Cortex of kidney (tissue), 1 donor: ENCODE data around the gene CBX6.

ENCODE experiments used
- DNase-seq: peaks from one replicate; lab custom pipeline; 2025; lab: John Stamatoyannopoulos, UW

The CBX6 gene

DNA sequence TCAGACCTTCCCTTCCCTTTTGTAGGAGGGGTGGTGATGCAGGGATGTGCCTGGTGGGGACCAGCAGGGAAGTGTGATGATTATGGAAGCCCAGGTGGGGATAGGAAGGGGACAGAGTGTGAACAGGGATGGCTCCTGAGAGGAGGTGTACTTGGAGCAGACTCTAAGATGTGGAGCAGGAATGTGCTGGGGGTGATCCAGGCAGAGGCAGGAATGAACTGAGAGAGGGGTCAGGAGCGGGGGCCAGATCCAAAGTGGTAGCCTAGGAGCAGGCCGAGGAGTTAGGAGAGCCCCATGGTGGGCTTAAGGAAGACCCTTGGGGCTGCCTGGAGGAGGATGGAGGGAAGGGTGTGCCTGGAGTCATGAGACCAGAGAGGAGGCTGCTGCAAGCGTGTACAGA, 31.9 kb downstream of the CBX6 start:
- no peak for DNase-seq

DNA sequence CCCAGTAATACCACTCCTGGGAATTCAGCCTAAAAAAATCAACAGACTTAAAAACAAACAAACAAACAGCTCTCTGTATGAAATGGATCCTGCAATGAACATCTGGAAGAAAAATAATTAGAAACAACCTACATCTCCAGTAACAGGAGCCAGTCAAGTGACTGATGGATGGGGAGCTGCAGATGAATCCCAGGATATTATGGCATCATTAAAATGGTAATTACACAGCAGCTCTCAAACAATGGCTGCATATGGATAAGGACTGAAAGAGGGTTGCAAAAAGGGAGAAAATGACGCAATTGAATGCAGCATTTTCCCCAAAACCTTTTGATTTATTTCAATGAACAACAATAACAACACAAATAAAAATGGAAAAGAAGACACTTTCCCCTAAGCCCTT, 32.3 kb downstream of the CBX6 start:
- DNase-seq, result no peak

DNA sequence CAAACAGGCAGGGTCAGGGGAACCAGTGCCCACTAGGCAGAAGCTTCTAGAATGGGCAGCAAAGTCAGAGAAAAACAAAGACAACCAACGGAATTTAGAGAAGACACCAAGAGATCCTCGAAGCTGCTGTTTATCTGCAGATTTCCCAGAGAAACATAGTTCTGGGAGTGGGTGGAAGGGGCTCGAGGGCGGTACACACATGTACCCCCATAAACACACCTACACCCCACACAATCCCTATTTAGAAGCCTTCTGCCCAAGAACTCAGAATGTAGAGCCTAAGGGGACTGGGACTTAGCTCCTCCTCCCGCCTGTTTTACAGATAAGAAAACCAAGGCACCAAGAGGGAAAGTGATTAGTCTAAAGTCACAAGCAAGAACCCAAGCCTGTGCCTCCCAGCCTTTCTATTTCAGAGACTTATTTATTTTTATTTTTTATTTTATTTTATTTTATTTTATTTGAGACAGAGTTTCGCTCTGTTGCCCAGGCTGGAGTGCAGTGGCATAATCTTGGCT, 34.5 kb downstream of the CBX6 start:
- DNase-seq, result no peak

DNA sequence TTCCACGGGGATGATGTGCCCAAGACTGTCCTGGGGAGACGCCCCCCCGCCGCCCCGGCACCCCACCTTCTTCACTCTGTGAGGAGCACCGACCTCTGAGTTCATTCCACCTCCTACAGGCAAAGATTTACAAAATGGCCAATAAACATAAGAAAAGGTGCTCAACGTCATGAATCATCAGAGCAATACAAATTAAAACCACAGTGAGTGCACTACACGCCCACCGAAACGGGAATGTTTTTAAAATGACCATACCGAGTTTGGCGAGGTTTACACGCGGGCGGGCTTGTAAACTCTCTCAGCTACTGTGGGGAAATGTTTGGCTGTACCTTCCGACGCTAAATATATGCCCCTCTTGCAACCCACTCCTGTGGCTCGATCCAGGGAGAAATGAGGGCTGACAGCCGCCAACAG, 36.1 kb downstream of the CBX6 start:
- no peak for DNase-seq

DNA sequence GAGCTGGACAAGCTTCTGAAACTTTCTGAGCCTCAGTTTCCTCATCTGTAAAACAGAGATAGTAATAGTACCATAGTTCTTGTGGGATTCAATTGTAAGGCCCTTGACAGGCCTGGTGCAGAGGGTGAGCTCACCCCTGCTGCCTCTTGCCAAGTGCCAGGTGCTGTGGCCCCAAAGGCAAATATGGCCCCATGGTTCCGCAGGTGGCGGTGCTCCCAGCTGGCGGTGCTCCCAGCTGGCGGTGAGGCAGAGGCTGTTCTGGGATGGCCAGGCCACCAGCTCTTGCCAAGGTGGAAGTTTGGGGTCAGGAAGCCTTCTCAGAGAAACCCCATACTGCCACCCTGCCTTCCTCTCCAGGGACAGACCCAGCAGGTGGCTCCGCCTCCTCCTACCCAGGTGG, 37.0 kb downstream of the CBX6 start:
- DNase-seq, result no peak

DNA sequence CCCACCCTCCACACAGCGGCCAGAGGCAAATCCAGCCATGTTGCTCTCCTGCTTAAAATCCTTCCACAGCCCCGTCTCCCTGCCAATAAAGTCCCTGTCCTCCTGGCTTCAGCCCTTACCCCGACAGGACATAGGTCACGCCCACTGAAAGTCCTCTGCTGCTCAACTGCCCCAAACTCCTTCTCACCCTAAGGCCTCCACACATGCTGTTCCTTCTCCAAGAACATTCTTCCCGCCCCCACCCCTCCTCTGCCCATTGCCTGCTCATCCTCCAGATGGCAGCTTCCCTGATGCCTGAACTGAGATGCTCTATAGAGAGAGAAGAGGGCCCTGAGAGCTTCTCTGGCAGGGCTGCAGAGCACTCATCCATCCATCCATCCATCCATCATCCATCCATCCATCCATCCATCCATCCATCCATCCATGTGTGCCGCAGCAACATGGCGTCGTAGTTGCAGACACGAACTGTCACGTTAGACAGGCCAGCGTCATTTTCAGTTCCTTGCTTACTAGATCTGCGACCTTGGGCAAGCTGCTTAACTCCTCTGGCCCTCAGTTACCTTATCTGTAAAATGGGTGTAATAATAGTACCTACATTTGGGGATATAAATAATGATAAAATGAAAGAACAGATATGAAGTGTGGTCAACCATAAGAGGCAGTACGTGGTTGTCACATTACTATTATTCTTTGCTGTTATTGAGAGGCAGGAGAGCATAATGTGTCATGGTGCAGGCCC, 37.6 kb downstream of the CBX6 start:
- DNase-seq, result no peak

DNA sequence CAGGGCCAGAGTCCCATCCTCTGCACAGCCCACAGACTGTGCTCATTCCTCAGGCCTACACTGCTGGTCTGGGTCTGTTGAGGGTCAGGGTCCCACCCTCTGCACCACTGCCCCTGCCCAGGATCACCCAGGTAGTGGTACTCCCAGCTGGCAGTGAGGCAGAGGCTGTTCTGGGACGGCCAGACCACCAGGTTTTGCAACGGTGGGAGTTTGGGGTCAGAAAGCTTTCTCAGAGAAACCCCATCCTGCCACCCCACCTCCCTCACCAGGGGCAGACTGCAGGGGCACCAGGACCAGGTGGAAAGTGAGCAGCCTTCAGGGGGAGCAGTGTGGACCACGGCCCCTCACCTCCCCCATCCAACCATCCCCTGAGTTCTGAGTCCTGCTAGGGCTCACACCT, 39.0 kb downstream of the CBX6 start:
- DNase-seq, result no peak

DNA sequence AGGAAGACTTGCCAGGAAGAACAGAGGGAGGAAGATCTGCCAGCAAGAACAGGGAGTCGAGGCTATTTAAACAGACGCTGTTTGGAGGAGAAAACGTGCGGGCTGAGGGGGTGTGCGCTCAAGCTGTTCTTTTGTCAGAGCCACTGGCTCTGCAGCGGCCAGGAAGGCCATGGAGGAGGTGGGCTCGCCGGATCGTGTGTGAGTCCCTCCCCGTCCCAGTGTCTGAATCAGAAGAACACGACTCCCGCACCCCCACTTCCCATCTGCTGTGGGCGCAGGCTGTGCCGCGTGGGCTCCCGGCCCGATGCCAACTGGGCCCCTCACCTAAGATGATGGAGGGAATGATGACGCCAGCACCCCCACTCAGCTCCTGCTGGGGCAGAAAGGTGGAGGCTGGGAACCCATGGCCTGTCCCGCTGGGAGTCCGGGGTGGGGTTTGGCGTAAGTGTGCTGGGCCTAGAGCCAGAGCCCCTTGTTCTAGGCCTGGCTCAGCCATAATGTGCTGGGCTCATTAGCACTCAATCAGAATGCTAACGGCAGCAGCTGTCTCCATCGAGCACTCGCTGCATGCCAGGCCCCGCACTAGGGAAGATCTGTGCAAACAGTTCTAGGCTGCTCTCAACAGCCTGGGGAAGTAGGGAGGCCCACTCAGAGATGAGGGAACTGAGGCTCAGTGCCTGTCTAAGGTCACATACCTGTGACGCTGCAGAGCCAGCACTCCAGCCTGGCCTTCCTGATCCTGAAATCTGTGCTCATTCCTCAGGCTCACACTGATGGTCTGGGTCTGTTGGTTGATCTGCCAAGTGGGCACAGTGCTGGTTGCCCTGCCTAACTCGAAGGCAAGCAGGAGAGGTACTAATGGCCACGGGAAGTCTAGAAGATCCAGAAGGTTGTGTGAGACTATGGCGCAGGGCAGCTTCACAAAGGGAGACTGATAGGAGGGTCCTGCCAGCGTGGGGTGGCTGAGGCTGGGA, 39.7 kb downstream of the CBX6 start:
- DNase-seq, result no peak

DNA sequence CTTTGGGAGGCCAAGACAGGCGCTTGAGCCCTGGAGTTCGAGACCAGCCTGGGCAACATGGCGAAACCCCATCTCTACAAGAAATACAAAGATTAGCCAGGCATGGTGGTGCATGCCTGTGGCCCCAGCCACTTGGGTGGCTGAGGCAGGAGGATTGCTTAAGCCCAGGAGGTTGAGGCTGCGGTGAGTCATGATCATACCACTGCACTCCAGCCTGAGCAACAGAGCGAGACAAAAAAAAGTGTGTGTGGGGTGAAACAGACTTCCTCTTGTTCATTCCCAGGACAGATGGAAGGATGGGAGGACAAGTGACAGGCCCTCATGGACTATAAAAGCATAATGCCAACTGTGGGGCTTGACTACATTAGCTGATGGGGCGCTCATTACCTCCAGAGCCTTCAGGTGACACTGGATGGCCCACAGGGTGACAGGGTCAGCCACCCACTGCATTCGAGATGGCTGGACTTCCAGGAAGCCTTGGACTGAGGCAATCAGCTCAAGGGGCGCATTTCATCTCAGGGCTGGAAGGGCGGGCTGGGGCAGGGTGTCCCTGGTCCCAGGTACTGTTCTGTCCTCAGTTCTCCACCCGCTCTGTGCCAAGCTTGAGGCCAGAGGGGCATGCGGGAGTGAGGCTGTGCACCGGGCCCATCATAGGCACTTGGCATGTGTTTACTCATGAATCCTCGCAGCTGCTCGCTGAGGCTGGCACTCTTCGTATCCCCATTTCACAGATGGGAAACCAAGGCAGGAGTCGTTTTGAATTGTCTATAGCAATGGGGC, 40.7 kb downstream of the CBX6 start:
- no peak for DNase-seq

DNA sequence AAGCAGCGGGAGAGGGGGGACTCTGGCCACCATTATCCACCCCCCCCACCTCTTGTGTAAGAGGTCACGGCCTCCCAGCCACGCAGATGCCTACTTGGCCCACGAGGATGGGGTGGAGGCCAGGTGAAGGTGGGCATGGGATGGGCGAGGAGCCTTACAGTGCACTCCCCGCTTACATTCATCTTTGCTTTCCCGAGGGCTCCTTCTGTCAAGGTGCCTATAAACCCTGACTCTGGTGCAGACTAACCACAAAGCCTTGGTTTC, 41.2 kb downstream of the CBX6 start:
- DNase-seq, result no peak

DNA sequence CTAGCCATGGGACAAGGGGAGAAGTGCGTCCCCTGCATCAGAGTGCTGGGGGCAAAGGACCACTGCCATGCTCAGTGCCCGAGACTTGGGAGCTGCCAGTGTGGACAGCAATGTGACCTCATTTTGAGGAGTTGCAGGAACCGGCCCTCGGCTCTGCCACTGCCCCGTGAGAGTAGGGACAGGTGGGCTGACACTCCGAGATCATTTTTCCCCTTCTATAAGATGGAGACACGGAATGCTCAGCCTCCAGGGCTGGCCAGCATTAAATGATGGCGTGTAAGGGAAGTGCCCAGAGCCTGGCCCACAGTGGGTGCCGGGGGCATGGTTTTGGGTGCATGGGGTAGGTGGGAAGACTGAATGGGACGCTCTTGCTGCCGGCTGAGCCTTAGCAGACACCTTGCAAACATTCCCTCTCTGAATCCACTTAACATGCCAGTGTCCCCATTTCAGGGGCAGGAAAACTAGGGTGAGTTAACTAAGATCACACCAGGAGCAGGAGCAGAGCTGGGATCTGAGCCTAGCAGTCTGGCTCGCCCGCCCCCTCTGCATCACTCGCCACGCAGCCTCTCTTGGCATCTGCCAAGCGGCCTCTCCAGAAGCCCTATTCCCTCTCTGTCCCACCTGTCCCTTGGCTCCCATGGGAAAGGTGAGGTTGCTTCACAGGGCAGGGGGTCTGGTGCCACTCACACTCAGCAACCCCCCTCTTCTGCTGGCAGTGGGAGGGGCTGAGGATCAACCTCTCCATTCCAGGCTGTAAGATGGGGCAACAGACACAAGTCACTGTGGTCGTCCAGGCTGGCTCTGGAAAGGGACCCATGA, 41.8 kb downstream of the CBX6 start:
- DNase-seq, result no peak

DNA sequence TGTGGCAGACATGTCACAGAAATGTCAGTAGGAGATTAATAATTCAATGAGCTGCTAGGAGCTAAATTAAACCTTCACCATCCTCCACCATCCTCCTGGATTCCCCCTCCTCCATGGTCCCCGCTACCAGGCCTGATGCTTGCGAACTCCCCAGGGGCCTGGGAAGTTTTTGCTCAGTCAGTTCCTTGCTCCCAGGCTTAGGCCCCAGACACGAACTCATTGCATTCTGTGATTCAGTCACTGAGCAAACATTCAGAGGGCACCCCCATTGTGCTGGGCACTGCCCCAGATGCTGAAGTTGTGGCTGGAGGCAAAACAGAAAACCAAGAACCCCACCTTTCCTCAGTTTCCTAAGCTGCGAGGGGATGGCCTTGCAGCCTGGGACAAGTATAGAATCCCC, 42.5 kb downstream of the CBX6 start:
- no peak for DNase-seq

DNA sequence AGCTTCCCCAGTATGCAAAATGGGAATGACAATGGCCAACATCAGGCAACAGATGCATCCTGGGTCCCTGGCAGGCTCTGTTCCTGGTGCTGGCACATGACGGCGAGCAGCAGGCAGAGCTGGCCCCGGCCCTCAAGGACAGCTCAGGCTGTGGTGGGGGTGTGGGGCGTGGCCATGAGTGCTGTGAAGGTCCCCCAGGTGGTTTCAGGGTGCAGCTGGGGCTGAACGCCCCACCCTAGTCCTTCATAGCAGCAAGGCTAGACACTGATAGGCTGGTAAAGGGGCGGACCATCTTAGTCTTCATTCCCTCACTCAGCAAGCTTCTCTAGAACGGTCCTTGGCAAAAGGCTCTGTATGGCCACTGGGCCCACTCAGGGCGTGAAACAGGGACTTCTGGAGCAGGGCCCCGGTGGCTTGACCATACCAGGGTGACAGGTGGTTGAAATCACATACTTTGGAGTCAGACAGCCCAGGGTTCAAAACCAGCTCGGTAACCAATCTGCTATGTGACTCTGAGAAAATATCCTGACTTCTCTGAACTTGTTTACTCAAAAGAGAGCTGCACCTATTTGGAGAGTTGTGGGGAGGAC, 43.3 kb downstream of the CBX6 start:
- DNase-seq, result no peak

DNA sequence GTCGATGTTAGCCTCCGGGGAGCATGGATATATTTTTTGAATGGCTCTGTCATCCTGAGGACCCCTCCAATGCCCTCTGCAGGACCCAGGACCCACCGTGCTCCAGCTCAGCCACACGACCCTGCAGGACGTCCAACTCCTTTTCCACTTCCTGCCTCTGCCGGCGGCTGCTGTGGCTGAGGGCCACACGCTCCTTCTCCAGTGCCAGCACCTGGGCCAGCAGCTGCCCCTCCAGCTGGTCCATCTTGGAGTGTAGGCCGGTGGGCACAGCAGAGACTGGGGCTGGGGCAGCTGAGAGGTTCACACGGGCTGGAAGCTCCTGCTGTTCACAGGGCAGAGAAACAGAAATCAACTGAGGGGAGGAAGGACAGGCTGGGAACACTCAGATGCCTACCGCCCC, 43.8 kb downstream of the CBX6 start:
- DNase-seq, result no peak

DNA sequence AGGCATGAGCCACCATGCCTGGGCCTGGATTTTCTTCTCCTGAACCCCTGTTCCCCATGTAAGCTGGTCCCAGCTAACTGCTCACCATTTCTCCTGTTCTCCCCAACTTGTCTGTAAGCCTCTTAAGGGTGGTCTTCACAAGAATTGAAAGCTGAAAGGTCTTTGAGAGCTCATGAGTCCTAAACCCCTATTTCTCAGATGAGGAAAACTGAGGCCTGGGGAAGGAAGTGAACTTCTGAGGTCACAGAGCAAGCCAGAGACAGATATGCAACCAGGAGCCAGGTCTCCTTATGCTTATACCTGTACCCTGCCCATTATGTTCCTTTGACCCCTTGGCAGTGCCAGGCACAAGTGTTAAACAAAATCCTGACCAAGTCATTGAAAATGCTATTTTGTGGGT, 44.5 kb downstream of the CBX6 start:
- DNase-seq, result no peak

DNA sequence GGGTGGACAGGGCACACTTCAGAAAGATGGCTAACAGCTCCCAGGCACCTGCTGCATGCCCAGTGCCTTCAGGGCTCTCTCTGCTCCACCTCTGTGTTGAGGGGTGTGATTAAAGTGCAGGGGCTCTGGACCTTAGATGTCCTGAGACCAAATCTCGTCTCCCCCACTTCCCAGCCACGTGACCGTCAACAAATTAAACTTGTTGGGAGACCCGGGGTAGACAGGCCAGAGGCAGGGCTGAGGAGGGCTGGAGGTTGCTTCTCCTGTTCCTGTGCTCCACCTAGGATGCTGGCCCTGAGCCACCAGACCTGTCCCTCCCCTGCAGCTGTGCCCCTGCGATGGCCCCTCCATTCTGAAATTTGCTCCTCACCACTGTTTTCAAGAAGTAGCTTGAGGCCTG, 45.2 kb downstream of the CBX6 start:
- no peak for DNase-seq

DNA sequence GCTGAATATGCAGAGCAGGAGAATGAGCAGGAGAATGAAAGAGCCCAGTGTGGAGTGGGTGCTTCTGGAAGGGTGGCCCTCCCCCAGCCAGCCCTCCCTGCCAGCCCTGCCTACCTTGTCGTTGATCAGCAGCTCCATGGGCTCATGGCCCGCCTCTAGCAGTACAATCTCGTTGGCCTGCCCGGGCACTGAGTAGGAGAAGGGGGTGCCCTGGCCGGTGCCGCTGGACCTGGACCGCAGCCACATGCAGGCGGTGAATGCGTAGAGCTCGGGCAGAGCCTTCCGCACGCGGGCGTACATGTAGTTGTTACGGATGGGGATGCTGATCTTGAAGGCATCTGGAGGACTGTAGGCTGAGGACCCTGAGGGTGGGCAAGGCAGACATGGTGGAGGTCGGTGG, 45.6 kb downstream of the CBX6 start:
- no peak for DNase-seq

DNA sequence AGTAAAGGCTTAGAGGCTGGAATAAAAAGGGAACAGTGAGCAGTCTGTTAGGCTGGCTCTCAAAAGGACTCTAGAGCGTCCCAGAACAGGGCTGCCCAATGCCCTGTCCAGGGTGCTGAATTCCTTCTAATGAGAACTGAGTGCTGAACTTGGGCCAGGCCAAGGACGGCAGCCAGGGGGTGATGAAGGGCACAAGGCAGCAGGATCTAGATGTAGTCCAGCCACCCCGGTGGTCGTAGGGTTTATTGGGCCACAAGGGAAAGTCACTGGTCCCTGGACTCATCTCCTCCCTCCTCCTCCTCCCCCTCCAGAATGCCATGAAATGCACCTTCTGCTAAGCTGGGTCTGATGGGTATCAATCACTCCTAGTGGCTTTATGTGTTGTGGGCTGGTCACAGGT, 47.4 kb downstream of the CBX6 start:
- DNase-seq, result no peak

DNA sequence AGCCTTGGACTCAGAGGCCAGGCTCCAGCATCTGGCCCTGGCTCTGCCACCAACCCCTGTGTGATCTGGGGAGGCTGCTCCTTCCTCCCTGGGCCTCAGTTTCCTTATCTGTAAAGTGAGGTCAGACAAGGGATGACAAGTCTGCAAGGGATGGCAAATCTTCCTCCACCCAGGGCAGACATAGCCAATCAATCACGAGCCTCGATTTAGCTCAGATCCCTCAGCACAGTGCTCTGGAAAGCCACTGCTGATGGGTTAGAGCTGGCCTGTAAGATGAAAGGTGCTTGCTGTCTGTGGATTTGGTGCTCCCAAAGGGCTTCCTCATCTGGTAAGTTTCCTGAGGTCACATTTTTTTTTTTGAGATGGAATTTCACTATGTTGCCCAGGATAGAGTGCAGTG, 48.4 kb downstream of the CBX6 start:
- DNase-seq, result no peak

DNA sequence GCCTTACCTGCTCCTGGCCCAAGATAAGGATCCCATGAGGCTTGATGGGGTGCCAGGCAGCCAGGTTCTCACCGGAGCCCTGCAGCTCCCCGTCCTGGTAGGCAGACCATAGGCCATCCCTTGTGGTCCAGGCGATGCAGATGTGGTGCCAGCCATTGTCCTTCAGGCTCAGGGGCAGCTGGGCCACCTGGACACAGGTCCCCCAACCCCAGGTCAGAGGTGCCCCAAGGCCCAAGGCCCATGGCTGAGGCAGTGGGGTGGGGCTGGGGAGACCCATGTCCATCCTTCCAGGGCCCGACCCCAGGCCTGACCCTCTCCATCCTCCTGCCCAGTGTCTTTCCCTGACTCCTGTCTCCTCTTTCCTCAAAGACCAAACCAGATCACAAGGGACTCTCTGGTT, 48.9 kb downstream of the CBX6 start:
- no peak for DNase-seq

DNA sequence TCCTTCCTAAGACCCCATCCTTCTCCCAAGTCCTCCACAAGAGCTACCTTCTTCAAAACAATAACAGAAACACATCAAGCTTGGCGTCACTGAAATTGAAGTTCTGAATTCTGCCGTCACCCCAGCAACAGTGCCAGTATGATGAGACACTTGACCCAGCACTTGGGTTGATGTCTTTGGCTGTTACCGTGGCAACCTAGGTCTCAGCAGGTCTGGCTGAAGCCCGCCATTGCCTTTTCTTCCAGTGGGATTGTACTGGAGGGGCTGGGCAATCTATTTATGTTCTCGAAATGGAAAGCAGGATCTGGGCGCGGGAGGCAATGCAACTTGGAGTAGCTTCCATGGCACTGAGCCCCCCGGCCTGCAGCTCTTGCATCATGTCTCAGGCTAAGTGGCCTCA, 52.0 kb downstream of the CBX6 start:
- no peak for DNase-seq
